GM04504 (cell line): ENCODE data around the gene AGA.

Source experiments
- DNase-seq: peaks from one replicate; pipeline ENCODE4 v3.0.0-alpha.2; 2012; ENCODE audit warnings: low read depth

Gene AGA

GRCh38 chr4:177447417-177448004, 5.3 kb upstream of the AGA start:
- DNase-seq, result no peak

- no peak for DNase-seq
Measured at GRCh38 chr4:177446586-177446985, 4.3 kb upstream of the AGA start.

- no peak for DNase-seq
Measured at GRCh38 chr4:177444911-177445736, 2.9 kb upstream of the AGA start.

GRCh38 chr4:177441061-177441802, 1.0 kb downstream of the AGA start:
- no peak for DNase-seq

GRCh38 chr4:177436456-177436855, 5.8 kb downstream of the AGA start:
- DNase-seq, result no peak

GRCh38 chr4:177434667-177435066, 7.6 kb downstream of the AGA start:
- DNase-seq, result no peak

GRCh38 chr4:177427192-177427591, 15.0 kb downstream of the AGA start:
- DNase-seq, result no peak

- no peak for DNase-seq
Measured at GRCh38 chr4:177419434-177419833, 22.8 kb downstream of the AGA start.

- no peak for DNase-seq
Measured at GRCh38 chr4:177413656-177414055, 28.6 kb downstream of the AGA start.

- no peak for DNase-seq
Measured at GRCh38 chr4:177413076-177413475, 29.2 kb downstream of the AGA start.

- DNase-seq, result no peak
Measured at GRCh38 chr4:177411996-177412395, 30.2 kb downstream of the AGA start.

GRCh38 chr4:177410566-177410965, 31.7 kb downstream of the AGA start:
- no peak for DNase-seq

GRCh38 chr4:177408023-177408422, 34.2 kb downstream of the AGA start:
- no peak for DNase-seq

- DNase-seq, result no peak
Measured at GRCh38 chr4:177405508-177405907, 36.7 kb downstream of the AGA start.

GRCh38 chr4:177404986-177405385, 37.3 kb downstream of the AGA start:
- DNase-seq, result no peak

GRCh38 chr4:177404342-177404741, 37.9 kb downstream of the AGA start:
- no peak for DNase-seq

GRCh38 chr4:177403746-177404145, 38.5 kb downstream of the AGA start:
- no peak for DNase-seq

- DNase-seq, result no peak
Measured at GRCh38 chr4:177401658-177402273, 40.5 kb downstream of the AGA start.

- no peak for DNase-seq
Measured at GRCh38 chr4:177400030-177400429, 42.2 kb downstream of the AGA start.

- no peak for DNase-seq
Measured at GRCh38 chr4:177396352-177396751, 45.9 kb downstream of the AGA start.

- DNase-seq, result no peak
Measured at GRCh38 chr4:177393236-177393635, 49.0 kb downstream of the AGA start.

- no peak for DNase-seq
Measured at GRCh38 chr4:177391953-177392352, 50.3 kb downstream of the AGA start.

GRCh38 chr4:177391287-177391686, 51.0 kb downstream of the AGA start:
- DNase-seq, result no peak
